Upper lobe of left lung (tissue), 6 donors: ENCODE measurements around the gene MVB12B. TPM values are rescaled to one million over a fixed set of nuclear protein-coding genes. Genes with fewer than 3 reads are reported as not detected.
A peak's percentile ranks its signal among the peaks of the same experiment; 100 is the strongest.

Source experiments
- ATAC-seq, 2 donors: fragments of 200-7000 bp; cut with Tn5 transposase; one replicate each; pipeline ENCODE4 v1.9.1; 2022; ENCODE audit warnings: mild to moderate bottlenecking in 2 of 2, moderate library complexity in 2 of 2; ENCODE audit not compliant: low FRiP score in 2 of 2
- DNase-seq, 2 donors: peaks; one replicate each; pipeline ENCODE4 v3.0.0-alpha.2; 2019 to 2020
- H3K27ac ChIP-seq, 4 donors: fragments of 200-600 bp; sonication (generic); one replicate each; pipeline ENCODE4 v1.5.1; 2016 to 2019
- H3K27me3 ChIP-seq, 4 donors: fragments of 200-600 bp; sonication (generic); one replicate each; pipeline ENCODE4 v1.5.1; 2017 to 2019
- H3K36me3 ChIP-seq, 4 donors: fragments of 200-600 bp; sonication (generic); one replicate each; pipeline ENCODE4 v1.5.1; 2016 to 2019
- H3K4me1 ChIP-seq, 4 donors: fragments of 200-600 bp; sonication (generic); one replicate each; pipeline ENCODE4 v1.5.1; 2018 to 2019
- H3K4me3 ChIP-seq, 4 donors: fragments of 200-600 bp; sonication (generic); one replicate each; pipeline ENCODE4 v1.5.1; 2017 to 2019; ENCODE audit warnings: mild to moderate bottlenecking in 2 of 4, moderate library complexity in 1 of 4
- H3K9me3 ChIP-seq, 4 donors: fragments of 200-600 bp; sonication (generic); one replicate each; pipeline ENCODE4 v1.5.1; 2018 to 2019
- EP300 ChIP-seq, 4 donors: sonication (generic); formaldehyde crosslinking; IDR thresholded peaks; one replicate each; pipeline ENCODE4 v1.5.1; 2017; ENCODE audit warnings: antibody characterized with exemption in 4 of 4, control low read depth in 2 of 4
- POLR2A ChIP-seq, 4 donors: fragments of 450-650 bp; IDR thresholded peaks; one replicate each; pipeline ENCODE4 v1.5.1; 2016 to 2017; ENCODE audit warnings: antibody characterized with exemption in 4 of 4, mild to moderate bottlenecking in 2 of 4
- POLR2AphosphoS5 ChIP-seq, 2 donors: sonication (generic); formaldehyde crosslinking; IDR thresholded peaks; one replicate each; pipeline ENCODE4 v1.5.1; 2017; ENCODE audit warnings: antibody characterized with exemption in 2 of 2
- WGBS, 2 donors: methylation state at CpG; one replicate each; pipeline ENCODE4 v1.1.5; 2017 to 2018; 5-methylcytosine and 5-hydroxymethylcytosine counted together
- total RNA-seq, 6 donors: library from RNA; depleted of rRNA in 4 of 6; stranded (reverse); fragments of >200 nt in 4 of 6; gene quantifications; one replicate each; pipeline versions ENCODE4 v1.1.0 to v1.2.1, GENCODE V29; 2016 to 2021
- TF ChIP-seq, protein P1 (sequence below), 6 experiments: fragments of 450-650 bp in 4 of 6; fragments of 200-600 bp in 2 of 6; sonication (generic) in 2 of 6; IDR thresholded peaks; one replicate each; pipeline ENCODE4 v1.5.1; 2016 to 2019; ENCODE audit warnings: antibody characterized with exemption in 6 of 6
- donor health status: DM: no; HTN: no; CAD: no; lungs with moderate emphysema.
- donor health status: DM: no; HTN: yes; CAD: no; lungs with severe emphysema.

Gene MVB12B
- total RNA-seq, 6 donors from 2014 or later, result 36.7 to 60.7 (median 41.0) TPM

DNA sequence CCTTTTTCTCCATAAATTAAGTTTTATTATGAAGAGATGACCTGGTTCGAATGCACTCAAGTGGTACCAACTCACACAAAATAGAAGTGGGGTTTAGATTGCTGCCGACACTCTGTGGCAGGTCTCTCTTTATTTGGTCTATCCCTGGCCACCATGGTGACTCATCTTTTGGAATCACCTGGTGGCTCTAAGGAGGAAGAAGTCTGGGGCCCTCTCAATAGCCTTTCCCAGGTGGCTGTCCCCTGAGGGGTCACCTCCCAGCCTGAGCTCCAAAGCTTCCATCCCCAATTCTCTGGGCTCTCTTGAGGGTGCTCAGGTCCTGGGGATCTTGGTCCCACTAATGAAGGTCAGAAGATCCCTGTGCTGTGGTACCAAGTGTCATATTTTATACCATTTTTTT lies 136.8 kb downstream of the MVB12B start:
- no peaks in the 10 kb centered on the region for H3K27me3 ChIP-seq
- TF ChIP-seq EP300 (IDR thresholded peaks at IDR 0.05) (no peak), POLR2A (IDR thresholded peaks at IDR 0.05) (no peak), POLR2AphosphoS5 (IDR thresholded peaks at IDR 0.05) (no peak)
- TF ChIP-seq, protein P1, sequence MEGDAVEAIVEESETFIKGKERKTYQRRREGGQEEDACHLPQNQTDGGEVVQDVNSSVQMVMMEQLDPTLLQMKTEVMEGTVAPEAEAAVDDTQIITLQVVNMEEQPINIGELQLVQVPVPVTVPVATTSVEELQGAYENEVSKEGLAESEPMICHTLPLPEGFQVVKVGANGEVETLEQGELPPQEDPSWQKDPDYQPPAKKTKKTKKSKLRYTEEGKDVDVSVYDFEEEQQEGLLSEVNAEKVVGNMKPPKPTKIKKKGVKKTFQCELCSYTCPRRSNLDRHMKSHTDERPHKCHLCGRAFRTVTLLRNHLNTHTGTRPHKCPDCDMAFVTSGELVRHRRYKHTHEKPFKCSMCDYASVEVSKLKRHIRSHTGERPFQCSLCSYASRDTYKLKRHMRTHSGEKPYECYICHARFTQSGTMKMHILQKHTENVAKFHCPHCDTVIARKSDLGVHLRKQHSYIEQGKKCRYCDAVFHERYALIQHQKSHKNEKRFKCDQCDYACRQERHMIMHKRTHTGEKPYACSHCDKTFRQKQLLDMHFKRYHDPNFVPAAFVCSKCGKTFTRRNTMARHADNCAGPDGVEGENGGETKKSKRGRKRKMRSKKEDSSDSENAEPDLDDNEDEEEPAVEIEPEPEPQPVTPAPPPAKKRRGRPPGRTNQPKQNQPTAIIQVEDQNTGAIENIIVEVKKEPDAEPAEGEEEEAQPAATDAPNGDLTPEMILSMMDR (IDR thresholded peaks at IDR 0.05), result no peak
- ATAC-seq, result no peak
- peaks cover 0 to 12% (median 1%) of the 10 kb centered on the region in 4 donors for H3K4me1 ChIP-seq
- no peak overlapping the region for H3K27ac ChIP-seq
- H3K36me3 ChIP-seq, result peaks cover 0 to 22% (median 7%) of the 10 kb centered on the region in 4 donors
- H3K9me3 ChIP-seq, result no peaks in the 10 kb centered on the region
- WGBS, 2 donors, result 91 to 97% methylated on average over 2 of the region's 2 CpGs
- DNase-seq, result no peak
- no peak overlapping the region for H3K4me3 ChIP-seq

DNA sequence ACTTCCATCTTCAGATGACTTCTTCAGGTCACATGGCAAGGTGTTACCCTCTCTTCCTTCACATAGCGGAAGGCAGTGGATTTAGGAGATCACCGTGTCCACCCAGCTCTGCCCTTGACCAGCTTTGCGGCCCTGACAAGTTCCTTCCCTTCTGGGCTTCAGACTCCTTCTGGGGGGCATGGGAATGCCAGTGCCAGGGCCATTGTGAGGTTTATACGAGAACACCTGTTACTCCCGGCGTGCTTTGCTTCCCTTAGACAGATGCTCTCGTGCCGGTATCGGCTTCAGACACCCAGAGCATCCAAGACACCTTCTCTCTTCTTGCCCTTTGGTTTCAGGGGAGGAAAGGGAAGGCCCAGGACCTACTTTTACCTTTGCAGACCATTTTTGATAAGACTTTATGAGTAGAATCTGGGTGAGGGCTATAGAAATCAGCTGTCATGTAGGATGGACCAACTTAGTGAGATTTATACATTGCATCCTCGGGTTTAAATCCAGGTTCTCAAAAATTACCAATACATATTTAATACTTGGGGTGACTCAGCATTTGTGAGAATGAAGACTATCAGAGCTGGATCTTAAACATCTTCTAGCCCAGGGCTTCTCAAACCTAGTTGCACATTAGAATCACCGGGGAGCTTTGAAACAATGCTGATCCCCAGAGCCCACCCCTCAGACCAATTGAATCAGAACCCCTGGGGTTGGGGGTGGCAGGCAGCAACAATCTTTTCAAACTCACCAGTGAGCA lies 138.2 kb downstream of the MVB12B start:
- DNase-seq (no peak), ATAC-seq (no peak)
- WGBS, 2 donors, result 94 to 96% methylated on average over 11 of the region's 11 CpGs
- Histone ChIP-seq H3K4me3 (no peak overlapping the region), H3K4me1 (peaks cover 3 to 24% (median 12%) of the 10 kb centered on the region in 4 donors), H3K36me3 (peaks cover 0 to 32% (median 11%) of the 10 kb centered on the region in 4 donors), H3K27me3 (no peaks in the 10 kb centered on the region), H3K9me3 (no peaks in the 10 kb centered on the region), H3K27ac (no peak overlapping the region)
- TF ChIP-seq, protein P1 (IDR thresholded peaks at IDR 0.05), result no peak
- TF ChIP-seq EP300 (IDR thresholded peaks at IDR 0.05) (no peak), POLR2A (IDR thresholded peaks at IDR 0.05) (no peak), POLR2AphosphoS5 (IDR thresholded peaks at IDR 0.05) (no peak)

DNA sequence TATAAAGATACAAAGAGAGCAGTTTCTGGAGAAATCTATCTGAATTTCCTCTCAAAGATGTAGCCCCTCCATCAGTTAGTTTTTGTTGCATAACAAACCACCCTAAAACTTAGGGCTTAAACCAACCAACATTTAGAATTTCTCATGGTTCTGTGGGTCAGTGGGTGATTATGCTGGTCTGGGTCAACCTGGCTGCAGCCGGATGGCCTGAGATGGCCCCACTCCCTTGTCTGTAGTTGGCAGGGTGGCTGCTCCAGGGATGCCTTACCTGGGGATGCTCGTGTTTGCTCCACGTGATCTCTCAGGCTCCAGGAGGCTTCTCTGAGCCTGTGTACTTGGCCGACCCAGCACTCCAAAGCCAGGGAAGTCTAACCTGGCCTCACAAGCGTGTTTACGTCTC lies 139.3 kb downstream of the MVB12B start:
- Histone ChIP-seq H3K27ac (no peak overlapping the region), H3K4me1 (peaks cover 12 to 34% (median 22%) of the 10 kb centered on the region in 4 donors), H3K4me3 (no peak overlapping the region), H3K9me3 (no peaks in the 10 kb centered on the region), H3K27me3 (no peaks in the 10 kb centered on the region), H3K36me3 (peaks cover 0 to 29% (median 9%) of the 10 kb centered on the region in 4 donors)
- no peak for DNase-seq
- no peak for ATAC-seq
- TF ChIP-seq POLR2AphosphoS5 (IDR thresholded peaks at IDR 0.05), result no peak
- no peak for TF ChIP-seq POLR2A (IDR thresholded peaks at IDR 0.05)
- TF ChIP-seq, protein P1 (IDR thresholded peaks at IDR 0.05), result no peak
- no peak for TF ChIP-seq EP300 (IDR thresholded peaks at IDR 0.05)
- 95 to 98% methylated on average over 6 of the region's 6 CpGs for WGBS, 2 donors

DNA sequence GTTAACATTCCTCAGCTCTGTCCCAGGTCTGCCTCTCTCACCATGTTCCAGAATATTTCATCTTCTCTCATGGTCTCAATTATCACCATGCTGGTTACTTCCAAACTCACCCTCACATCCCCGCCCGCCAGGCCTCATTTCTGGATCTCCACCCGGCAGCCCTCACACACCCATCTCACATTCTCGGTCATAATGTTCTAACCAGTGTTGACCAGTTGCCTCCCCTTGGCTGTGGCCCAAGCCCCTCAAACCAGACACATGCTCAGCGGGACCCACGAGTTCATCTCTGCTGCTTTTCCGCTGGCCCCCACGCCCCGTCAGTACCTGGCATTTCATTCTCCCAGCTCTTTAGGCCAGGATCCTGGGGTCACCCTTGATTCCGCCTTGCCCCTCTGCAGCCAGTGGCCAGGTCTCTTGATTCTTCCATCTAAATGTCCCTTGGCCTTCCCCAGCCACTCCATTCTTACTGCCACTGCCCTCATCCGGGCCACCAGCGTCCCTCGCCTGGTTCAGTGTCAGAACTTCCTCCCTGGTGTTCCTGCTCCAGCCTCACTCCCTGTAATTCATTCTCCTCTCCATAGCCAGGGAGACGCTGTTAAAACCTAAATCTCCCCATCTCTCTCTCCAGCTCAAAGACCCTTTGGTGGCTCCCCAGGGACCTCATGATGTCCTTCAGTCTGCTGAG lies 141.7 kb downstream of the MVB12B start:
- no peak for ATAC-seq
- 77 to 93% methylated on average over 14 of the region's 14 CpGs for WGBS, 2 donors
- Histone ChIP-seq H3K4me1 (peaks cover 19 to 49% (median 38%) of the 10 kb centered on the region in 4 donors), H3K4me3 (no peak overlapping the region), H3K9me3 (no peaks in the 10 kb centered on the region), H3K27ac (peak overlapping the region in 2 of 4 donors; percentile 36 to 71), H3K27me3 (no peaks in the 10 kb centered on the region), H3K36me3 (peaks cover 0 to 24% (median 4%) of the 10 kb centered on the region in 4 donors)
- no peak for TF ChIP-seq EP300 (IDR thresholded peaks at IDR 0.05)
- no peak for TF ChIP-seq POLR2AphosphoS5 (IDR thresholded peaks at IDR 0.05)
- no peak for TF ChIP-seq POLR2A (IDR thresholded peaks at IDR 0.05)
- TF ChIP-seq, protein P1 (IDR thresholded peaks at IDR 0.05), result no peak
- no peak for DNase-seq
